A673 (cell line): Measurements from ENCODE around the gene TAGLN2.

ENCODE experiments used
- CTCF ChIP-seq: fragments of 300-800, 200-600 bp; sonication (generic); conservative IDR thresholded peaks from 2 replicates; pipeline ENCODE4 v1.5.1; 2017; ENCODE audit warnings: low read depth, mild to moderate bottlenecking, antibody characterized with exemption, low read length, moderate library complexity, mixed read lengths
- EZH2 ChIP-seq: fragments of 200-600 bp; sonication (generic); IDR thresholded peaks from 2 replicates; pipeline ENCODE4 v1.6.1; 2017; ENCODE audit warnings: borderline replicate concordance, low read depth, mild to moderate bottlenecking, mixed read lengths, antibody characterized with exemption, low read length; ENCODE audit not compliant: poor library complexity, severe bottlenecking

DNA sequence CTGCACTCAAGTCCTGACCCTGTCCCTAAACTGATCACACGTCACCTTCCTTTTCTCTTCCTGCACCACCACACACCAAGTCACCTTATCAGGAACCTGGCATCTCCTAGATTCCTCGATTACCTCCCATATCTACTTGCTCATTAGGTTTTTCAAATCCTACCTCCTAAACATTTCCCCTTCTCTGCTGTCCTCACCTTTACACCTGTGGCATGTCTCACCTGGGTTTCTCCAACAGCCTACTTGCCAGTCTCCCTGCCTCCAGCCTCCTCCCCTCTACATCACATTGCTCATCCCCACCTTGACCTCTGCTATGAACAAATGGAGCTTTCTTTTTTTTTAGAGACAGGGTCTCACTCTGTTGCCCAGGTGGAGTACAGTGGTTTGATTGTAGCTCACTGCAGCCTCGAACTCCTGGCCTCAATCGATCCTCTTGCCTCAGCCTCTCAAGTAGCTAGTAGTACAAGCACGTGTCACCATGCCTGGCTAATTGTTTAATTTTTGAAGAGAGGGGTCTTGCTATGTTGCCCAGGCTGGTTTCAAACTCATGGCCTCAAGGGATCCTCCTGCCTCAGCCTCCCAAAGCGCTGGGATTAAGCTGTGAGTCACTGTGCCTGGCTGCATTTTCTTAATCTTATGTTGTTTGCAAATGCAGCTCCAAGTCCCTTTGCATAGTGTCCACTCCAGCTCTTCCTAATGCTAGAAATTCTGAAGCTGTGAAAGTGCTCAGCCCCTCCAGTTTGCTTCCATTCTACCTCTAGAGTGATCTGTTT lies 13.8 kb upstream of the TAGLN2 start:
- no peak for TF ChIP-seq CTCF
- TF ChIP-seq EZH2, result no peak
